TTC549 (cell line): ENCODE measurements around the gene SIGLEC1.

Experiments used
- FAIRE-seq: peaks from 2 replicates; lab custom pipeline; 2012; peaks lifted over from hg19 to GRCh38; lab: Jason Lieb, UNC

SIGLEC1 gene

GRCh38 chr20:3678856-3679720 lies 33.3 kb downstream of the SIGLEC1 start:
- no peak for FAIRE-seq

GRCh38 chr20:3678198-3678597 lies 34.2 kb downstream of the SIGLEC1 start:
- no peak for FAIRE-seq

DNA sequence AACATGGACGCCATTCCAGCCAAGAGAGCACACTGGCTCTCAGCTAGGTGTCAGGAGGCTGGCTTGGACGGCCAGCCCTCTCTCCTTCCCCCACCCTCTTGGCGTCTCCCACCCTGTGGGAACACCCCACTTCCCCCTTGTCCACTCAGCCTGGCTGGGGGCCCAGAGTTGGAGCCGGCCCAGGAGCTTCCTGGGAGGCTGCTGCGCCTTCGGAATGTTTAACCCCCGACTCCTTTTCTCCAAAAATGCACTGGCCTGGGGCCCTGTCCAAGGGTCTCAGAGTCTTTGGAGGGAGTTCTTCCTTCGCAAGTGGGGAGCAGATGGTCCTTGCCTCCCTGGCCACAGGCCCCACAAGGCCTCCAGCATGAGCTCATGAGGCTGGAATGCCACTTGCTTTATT lies 34.7 kb downstream of the SIGLEC1 start:
- no peak for FAIRE-seq

DNA sequence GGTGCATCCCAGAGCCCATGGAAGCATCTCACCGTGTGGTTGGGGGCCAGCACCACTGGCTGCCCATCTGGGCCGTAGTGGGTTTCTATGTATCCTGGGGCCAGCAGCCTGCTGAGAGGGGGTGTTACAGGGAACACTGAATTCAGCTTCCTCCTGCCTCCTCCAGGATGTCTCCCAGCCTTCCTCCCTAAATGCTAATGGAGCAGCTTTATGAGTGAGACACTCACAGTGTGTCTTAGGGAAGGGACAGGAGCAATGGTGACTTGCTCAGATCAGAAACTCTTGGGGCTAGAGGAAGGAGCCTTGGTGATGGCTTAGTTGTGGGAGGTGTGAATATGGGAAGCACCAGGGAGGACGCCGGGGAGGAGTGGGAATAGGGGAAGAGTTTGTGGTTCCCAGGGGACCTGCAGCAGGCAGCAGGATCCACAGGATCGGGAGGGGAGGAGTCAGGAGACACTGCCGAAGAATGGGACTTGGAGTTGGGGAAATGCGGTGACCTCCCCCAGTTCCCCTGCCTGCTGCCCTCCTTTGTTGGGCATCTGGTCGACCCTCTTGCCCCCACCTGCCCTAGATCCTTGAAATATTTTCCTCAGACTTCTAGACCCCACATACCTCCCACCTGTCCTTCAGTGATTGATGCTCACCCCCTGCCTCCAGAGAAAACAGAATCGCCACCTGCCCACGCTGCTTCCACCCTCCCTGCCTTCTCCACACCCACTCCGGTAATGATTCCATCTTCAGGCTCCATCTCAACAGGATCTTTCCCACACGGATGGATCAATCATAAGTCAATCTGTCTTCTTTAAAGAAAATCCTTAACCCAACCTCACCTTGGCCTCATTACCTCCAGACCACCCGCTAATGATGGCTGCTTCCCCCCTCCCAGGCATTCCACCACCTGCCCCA lies 37.2 kb downstream of the SIGLEC1 start:
- FAIRE-seq = no peak

DNA sequence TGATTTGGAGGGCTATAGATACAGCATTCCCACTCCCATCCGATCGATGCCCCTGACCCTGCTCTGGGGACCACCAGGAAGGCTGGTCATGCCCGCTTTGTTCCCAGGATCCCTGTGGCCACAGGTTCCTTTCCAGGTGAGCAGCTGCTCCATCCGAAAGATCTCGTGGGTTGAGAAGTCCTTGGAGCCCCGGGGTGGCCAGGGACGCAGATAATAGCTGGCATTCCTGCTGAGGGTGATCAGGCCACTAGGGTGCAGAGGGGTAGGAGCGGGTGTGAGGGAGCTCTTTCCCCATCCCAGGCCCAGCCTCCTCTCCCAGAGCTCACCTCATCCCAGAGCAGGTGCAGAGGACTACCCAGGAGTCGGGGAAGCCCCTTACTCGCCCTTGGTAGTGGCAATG lies 38.0 kb downstream of the SIGLEC1 start:
- no peak for FAIRE-seq

GRCh38 chr20:3673221-3674070 lies 39.0 kb downstream of the SIGLEC1 start:
- FAIRE-seq = no peak

DNA sequence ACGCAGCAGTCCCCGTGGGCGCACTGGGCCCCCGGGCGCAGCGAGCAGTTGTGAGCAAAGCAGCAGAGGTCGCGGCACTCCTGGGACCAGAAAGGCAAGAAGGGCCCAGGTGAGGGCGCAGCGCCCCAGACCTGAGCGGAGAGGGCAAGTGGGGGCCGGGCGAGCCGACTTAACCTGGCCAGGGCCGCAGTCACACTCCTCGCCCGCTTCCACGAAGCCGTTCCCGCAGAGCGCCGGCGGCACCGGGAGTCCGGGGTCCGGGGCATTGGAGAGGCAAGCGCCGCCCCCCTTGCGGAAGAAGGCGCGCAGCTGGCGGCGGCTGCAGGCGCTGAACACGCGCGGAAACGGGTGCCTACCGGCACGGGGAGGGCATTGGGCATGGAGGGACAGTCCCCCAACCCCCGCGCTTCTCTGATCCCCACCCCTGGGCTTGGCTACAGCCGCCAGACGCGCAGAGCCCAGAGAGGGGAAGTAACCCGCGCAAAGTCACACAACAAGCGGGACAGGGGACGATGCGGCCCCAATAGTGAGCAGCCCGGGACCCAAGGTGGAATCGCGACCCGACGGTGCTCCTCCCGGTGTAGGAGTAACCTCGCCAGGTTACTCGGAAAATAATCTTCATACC lies 39.7 kb downstream of the SIGLEC1 start:
- no peak for FAIRE-seq

GRCh38 chr20:3671986-3672546 lies 40.3 kb downstream of the SIGLEC1 start:
- FAIRE-seq = no peak

DNA sequence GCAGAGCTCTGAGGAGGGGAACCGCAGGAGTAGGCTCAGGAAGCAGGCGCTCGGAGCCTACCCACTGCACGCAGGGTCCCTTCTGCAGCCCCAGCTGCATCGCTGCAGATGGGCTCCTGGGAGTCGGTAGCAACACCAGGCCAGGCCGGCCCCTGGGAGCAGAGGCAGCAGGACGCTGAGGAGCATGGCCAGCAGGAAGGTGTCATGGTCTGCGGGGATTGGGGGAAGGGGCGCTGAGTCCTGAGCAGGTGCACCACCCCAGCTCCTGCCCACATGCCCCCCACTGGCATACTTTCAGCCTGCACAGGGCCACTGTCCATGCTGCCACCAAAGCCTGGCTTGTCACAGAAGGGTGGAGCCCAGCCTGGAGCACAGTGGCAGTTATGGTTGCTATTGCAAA lies 41.5 kb downstream of the SIGLEC1 start:
- FAIRE-seq = no peak

DNA sequence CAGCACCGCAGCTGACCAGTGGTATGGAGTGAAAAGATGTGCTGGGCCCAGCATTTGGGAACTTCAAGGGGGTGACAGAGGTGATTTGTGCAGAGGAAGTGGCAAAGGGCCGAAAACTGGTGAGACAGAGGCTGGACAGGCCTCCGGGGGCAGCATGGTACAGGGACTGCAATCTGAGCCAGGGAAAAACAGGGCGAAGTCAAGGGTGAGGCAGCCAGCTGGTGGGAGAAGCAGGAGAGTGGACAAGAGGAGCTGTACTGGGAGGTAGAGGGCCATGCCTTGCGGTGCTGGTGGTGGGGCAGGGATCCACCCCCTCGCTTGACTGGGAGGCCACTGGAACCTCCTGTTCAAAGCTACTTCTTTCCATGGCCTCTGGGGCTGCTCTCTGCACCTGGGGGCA lies 41.9 kb downstream of the SIGLEC1 start:
- no peak for FAIRE-seq

DNA sequence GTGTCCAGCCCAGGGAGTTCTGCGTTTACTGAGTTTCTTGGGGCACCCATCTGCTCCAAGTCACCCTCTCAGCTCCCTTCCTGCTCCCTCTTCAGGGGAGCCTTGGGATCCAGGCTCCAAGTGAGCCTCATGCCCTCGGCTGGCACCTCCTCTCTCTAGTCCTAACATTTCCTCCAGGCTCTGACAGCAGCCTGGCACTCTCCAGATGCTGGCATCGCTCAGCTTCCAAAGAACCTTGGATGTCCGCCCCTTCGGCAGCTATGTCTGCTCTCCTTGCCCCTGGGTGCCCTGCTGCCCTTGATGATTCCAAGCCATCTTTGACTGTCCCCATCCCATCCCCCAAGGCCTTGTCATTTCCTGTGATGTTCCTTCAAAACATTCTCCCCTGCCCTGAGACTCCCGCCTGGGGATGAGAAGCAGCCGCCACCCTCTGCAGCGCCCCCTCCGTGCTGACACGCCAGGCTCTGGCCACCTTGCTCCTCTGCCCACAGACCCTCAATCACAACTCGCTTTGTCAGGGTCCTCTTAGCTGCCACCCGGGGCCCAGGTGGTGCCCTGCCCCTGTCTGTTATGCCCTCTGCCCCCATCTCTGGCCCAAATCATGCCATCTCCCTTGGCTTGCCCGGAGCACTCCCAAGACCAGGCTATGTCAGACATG lies 42.6 kb downstream of the SIGLEC1 start:
- no peak for FAIRE-seq

DNA sequence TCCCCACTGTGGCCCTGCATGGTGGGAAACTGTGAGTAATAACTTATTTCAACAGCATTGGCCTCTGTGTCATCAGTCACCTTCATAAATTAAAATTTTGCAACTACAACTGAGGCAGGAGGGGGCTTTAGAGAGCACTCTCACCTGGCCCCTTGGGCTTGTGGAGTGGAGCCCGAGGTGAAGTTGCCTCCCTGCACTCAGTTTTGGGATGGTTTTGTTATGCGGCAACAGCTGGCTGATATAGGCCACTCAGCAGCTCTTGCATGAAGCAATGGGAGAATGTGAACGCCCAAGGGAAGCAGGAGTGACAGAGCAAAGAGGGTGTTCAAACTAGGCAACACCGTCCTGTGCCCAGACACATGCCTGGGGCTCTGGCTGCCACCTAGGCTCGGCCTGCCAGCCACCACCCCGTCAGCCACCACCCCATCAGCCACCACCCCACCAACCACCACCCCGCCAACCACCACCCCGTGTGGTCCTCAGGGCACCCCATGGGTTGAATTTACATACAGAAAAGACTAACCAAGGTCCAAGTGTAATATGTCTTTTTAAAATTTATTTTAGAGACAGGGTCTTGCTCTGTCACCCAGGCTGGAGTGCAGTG lies 44.9 kb downstream of the SIGLEC1 start:
- FAIRE-seq = no peak

GRCh38 chr20:3663858-3664257 lies 48.5 kb downstream of the SIGLEC1 start:
- FAIRE-seq = no peak

DNA sequence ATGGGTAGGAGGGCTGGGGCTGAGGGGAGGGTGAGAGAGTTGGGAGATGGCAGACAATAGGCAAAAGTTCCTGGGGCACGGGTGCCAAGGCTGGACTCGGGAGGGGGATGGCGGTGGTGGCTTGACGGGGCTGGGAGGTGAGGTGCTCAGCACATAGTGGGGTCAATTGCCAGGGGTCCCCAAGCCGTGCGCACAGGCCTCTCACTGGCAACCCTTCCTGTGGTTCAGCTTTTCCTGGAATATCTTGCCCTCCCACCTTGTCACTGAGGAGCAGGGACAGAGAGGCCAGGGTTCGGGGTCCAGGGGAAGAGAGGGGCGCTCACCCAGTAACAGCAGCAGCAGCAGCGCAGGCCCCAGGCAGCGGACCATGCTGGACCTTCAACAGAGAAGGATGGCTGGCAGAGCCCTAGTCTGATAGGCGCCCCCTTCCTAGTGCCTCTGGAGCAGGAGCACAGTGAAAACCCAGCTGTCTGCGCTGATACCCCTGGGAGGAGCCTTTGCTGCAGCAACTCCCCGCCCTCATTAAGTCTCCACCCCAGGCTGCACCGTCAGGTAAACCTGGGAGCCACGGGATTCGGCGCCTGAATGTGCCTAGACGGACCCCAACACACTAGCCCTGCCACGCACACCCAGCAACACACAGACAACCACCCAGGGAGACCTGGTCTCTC lies 49.2 kb downstream of the SIGLEC1 start, which contains the start of gene GFRA4:
Gene GFRA4, minus strand, starts transcription at position 369 of the 671 bp plus-strand sequence. Its CDS starts 0 bp downstream, at position 369.
- FAIRE-seq = no peak
